Epithelial cell of proximal tubule (primary cell): ENCODE results near the gene RABEPK. TPM values are rescaled to one million over a fixed set of nuclear protein-coding genes. Genes with fewer than 3 reads are reported as not detected.
A peak's percentile ranks its signal among the peaks of the same experiment; 100 is the strongest.
"Not testable (repeated sequence)": the region's sequence is repeated elsewhere in the genome, so short reads cannot be mapped to it uniquely, and the experiment has no call there.

ENCODE experiments used
- DNase-seq: peaks from one replicate; pipeline ENCODE4 v3.0.0-alpha.2; 2011; ENCODE audit warnings: low read depth
- H3K4me3 ChIP-seq: 2 replicates; pipeline ENCODE4 v1.5.1; 2011; ENCODE audit warnings: low read depth, mild to moderate bottlenecking, low read length
- CTCF ChIP-seq: conservative IDR thresholded peaks from 2 replicates; pipeline ENCODE4 v1.5.1; 2012; ENCODE audit warnings: low read depth, mild to moderate bottlenecking, low read length
- total RNA-seq: library from RNA; depleted of rRNA; stranded (reverse); fragments of >200 nt; gene quantifications from 2 replicates; pipeline ENCODE4 v1.2.3, GENCODE V29; 2015

Gene RABEPK
- 20.3 and 37.9 TPM in 2 replicates for total RNA-seq

GRCh38 chr9:125200216-125201047 is at the start of gene RABEPK:
Gene RABEPK, plus strand, starts transcription at chr9:125200542. Its CDS starts 2,472 bp downstream, at chr9:125203014.
- peak within 1 kb of the TSS; percentile 93 for H3K4me3 ChIP-seq
- TF ChIP-seq CTCF, result no peak
- DNase-seq, result peak; percentile 31

- H3K4me3 ChIP-seq, result no peak overlapping the region
- TF ChIP-seq CTCF, result no peak
- no peak for DNase-seq
Observed at GRCh38 chr9:125151730-125152129, 48.6 kb upstream of the RABEPK start.

GRCh38 chr9:125153712-125154367 is 46.5 kb upstream of the RABEPK start:
- DNase-seq, result no peak
- no peak for TF ChIP-seq CTCF
- H3K4me3 ChIP-seq, result no peak overlapping the region

GRCh38 chr9:125156551-125156950 is 43.8 kb upstream of the RABEPK start:
- no peak for DNase-seq
- TF ChIP-seq CTCF, result no peak
- no peak overlapping the region for H3K4me3 ChIP-seq

GRCh38 chr9:125160750-125161149 is 39.6 kb upstream of the RABEPK start:
- DNase-seq, result no peak
- TF ChIP-seq CTCF, result no peak
- no peak overlapping the region for H3K4me3 ChIP-seq

- DNase-seq, result no peak
- no peak for TF ChIP-seq CTCF
- H3K4me3 ChIP-seq, result no peak overlapping the region
Observed at GRCh38 chr9:125161284-125161918, 38.9 kb upstream of the RABEPK start.

GRCh38 chr9:125162891-125163290 is 37.5 kb upstream of the RABEPK start:
- DNase-seq, H3K4me3 ChIP-seq: not testable (repeated sequence)
